Measurements from ENCODE around the gene VPS8. TPM values are rescaled to one million over a fixed set of nuclear protein-coding genes. Genes with fewer than 3 reads are reported as not detected.

VPS8 gene
- total and polyA plus RNA-seq, 9 of the 15 experiments (the other 6 are each of a cell fraction or from before 2014, with no cell fraction given) = 7.2 to 41.0 (median 28.3) TPM

GRCh38 chr3:185024966-185025365 lies 213.0 kb downstream of the VPS8 start (continued):
- TF ChIP-seq TEAD4 (IDR thresholded peaks at IDR 0.05; ENCODE audit: low read length) = peak; percentile 78
- TF ChIP-seq TEAD4 (CRISPR knock-in tag; IDR thresholded peaks at IDR 0.05; ENCODE audit: borderline replicate concordance) = no peak
- no peak for TF ChIP-seq BHLHE40 (IDR thresholded peaks at IDR 0.05; ENCODE audit: low read length)
- peak; percentile 87 for TF ChIP-seq MEIS2 (IDR thresholded peaks at IDR 0.05; ENCODE audit: partially characterized antibody)
- TF ChIP-seq FOSL1 (tag; conservative IDR thresholded peaks at IDR 0.05) = peak; percentile 57; the same call in 1 of the 2 replicates
- peak; percentile 62; the same call in 1 of the 2 replicates for TF ChIP-seq ATF7 (IDR thresholded peaks at IDR 0.05)
- TF ChIP-seq MTA2 (IDR thresholded peaks at IDR 0.05; ENCODE audit: low read depth) = peak; percentile 14; the same call in 1 of the 2 replicates
- TF ChIP-seq HOXB6 (CRISPR knock-in tag; IDR thresholded peaks at IDR 0.05; ENCODE audit: borderline replicate concordance) = no peak
- peak; percentile 66 for TF ChIP-seq EP300 (IDR thresholded peaks at IDR 0.05; ENCODE audit: low read length)
- TF ChIP-seq NFE2 (IDR thresholded peaks at IDR 0.05; ENCODE audit: low read depth) = peak; percentile 33
- TF ChIP-seq ZNF830 (CRISPR knock-in tag; IDR thresholded peaks at IDR 0.05) = no peak
- no peak for TF ChIP-seq ATF1 (CRISPR knock-in tag; IDR thresholded peaks at IDR 0.05)
- TF ChIP-seq ATF1 (tag; IDR thresholded peaks at IDR 0.05) = peak; percentile 56; the same call in 1 of the 2 replicates
- TF ChIP-seq MLLT1 (IDR thresholded peaks at IDR 0.05) = peak in 1 of 2 experiments; percentile 64; a peak in 1 of 4 replicates
- TF ChIP-seq ZBTB8A (IDR thresholded peaks at IDR 0.05; ENCODE audit: partially characterized antibody) = no peak
- TF ChIP-seq PHF20 (IDR thresholded peaks at IDR 0.05; ENCODE audit: partially characterized antibody) = no peak
- TF ChIP-seq LCOR (CRISPR knock-in tag; IDR thresholded peaks at IDR 0.05) = 0 out of 2 replicates have a peak, but pooled peaks have one; percentile 39
- TF ChIP-seq POLR2A (conservative IDR thresholded peaks at IDR 0.05) = no peak
- 0 out of 2 replicates have a peak, but pooled peaks have one; percentile 16 for TF ChIP-seq ETV1 (tag; conservative IDR thresholded peaks at IDR 0.05; ENCODE audit: low read depth)
- TF ChIP-seq LARP7 (IDR thresholded peaks at IDR 0.05) = no peak
- peak; percentile 97 for TF ChIP-seq ZNF239 (CRISPR knock-in tag; IDR thresholded peaks at IDR 0.05)
- TF ChIP-seq CC2D1A (IDR thresholded peaks at IDR 0.05) = 0 out of 2 replicates have a peak, but pooled peaks have one; percentile 15
- no peak for TF ChIP-seq TGIF2 (CRISPR knock-in tag; IDR thresholded peaks at IDR 0.05)
- TF ChIP-seq ZBTB33 (CRISPR knock-in tag; IDR thresholded peaks at IDR 0.05) = no peak
- 0 out of 2 replicates have a peak, but pooled peaks have one; percentile 40 for TF ChIP-seq SMARCE1 (IDR thresholded peaks at IDR 0.05)
- 0 out of 2 replicates have a peak, but pooled peaks have one; percentile 11 for TF ChIP-seq SOX6 (IDR thresholded peaks at IDR 0.05)
- TF ChIP-seq VEZF1 (CRISPR knock-in tag; IDR thresholded peaks at IDR 0.05) = no peak
- TF ChIP-seq KLF6 (CRISPR knock-in tag; IDR thresholded peaks at IDR 0.05; ENCODE audit: borderline replicate concordance) = no peak
- no peak for TF ChIP-seq ZNF584 (CRISPR knock-in tag; IDR thresholded peaks at IDR 0.05; ENCODE audit: low read depth)
- no peak for TF ChIP-seq NBN (IDR thresholded peaks at IDR 0.05; ENCODE audit: low read depth)

All from K562 (cell line).